GM21367 (cell line): ENCODE measurements around the gene FBXW7.

Source experiments
- ATAC-seq: cut with Tn5 transposase; IDR thresholded peaks from one replicate; pipeline ENCODE4 v1.9.1; 2021; ENCODE audit not compliant: unreplicated experiment

The FBXW7 gene

DNA sequence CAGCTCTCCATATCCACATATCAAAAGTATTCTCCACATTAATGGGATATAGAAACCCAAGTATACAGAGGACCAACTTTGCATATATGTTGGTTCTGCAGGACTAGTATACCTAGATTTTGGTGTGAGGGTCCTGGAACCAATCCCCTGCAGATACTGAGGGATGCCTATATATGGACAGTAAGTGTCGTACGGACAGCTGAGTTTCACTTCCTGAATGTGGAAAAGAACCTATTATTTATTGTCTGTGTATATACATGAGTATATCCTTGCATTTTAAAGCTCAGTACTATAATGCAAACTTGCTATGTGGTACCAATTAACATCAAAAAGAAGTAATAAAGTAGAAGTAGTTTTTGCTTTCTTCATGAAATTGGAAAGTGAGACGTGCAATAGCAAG lies 101.9 kb downstream of the FBXW7 start:
- no peak for ATAC-seq

DNA sequence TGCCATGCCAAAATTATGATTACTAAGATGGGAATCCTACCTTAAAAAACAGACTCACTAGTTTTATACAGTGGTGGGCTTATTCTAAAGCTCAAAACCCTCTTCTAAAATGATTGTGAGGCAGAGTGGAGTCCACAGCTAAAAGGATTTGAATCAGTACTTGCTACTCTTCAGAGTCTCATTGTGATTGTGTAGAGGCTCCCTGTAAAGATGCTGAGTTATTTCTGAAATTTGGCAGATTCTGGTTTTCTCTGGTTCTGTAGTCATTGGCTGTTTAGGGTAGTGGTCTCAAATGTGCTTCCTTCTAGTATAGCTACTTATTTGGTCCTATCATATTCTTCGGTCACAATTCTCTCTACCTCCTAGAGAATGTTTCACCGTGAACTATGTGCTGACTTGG lies 104.1 kb downstream of the FBXW7 start:
- no peak for ATAC-seq

GRCh38 chr4:152431291-152431690 lies 104.6 kb downstream of the FBXW7 start:
- ATAC-seq: no peak

DNA sequence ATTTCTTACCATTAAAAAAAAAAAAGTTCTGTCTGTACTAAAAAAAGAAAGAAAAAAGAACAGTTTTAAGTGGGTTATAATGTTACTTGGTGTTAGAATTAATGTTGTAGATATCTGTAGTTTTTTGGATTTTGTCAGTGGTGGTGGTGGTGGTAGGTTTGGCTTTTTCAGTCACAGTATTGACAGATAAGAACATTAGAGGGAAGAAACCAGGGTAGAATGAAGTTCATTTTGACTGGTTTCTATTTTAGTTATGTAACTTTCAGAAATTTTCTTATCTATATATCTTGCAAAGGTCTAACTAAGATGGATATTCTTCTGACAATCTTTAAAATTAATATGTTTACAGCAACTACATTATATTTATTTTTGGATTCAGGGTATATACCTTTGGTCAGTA lies 105.4 kb downstream of the FBXW7 start:
- ATAC-seq: no peak

DNA sequence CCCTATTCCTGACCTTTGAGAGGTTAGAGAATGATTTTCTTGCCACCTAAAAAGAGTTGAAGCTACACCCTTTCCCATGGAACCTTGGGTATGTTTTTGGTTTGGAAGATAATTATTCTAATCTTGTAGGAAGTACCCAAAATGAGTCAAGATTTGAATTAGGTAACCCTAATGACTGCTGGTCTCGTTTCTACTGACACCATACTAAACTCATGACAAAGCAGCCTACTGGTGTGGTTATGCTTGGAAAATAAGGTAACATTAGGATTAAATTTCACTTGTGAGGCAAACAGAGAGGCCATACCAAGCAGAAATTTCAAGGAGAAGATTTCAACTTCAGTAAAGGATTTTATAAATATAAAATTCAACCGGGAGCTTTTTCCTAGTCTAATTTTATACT lies 107.9 kb downstream of the FBXW7 start:
- no peak for ATAC-seq

GRCh38 chr4:152424977-152425376 lies 110.9 kb downstream of the FBXW7 start:
- ATAC-seq: no peak

- ATAC-seq: no peak
Measured at GRCh38 chr4:152424396-152424795, 111.5 kb downstream of the FBXW7 start.

DNA sequence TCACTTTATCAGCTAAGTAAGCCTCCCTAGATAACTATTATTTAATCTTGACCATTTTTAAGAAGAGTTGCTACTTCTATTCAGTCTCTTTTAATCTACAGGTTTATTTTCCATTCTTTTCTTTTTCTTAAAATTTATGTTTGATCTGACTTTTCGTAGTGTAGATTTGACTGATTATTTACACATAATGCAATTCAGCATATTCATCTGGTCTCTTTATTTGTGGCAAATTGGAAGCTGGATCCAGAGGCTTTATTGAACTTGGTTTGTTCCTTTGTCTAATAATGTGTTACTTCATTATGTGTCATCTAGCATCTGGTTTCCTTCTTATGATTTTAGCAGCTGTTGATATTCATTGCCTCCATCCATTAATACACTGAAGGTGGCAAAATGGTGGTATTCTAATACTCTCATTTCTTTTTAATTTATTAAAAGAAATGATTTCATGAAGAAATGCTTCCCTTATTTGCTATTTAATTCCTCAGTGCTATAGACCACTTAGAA lies 113.0 kb downstream of the FBXW7 start:
- no peak for ATAC-seq

- no peak for ATAC-seq
Measured at GRCh38 chr4:152421576-152421975, 114.3 kb downstream of the FBXW7 start.

DNA sequence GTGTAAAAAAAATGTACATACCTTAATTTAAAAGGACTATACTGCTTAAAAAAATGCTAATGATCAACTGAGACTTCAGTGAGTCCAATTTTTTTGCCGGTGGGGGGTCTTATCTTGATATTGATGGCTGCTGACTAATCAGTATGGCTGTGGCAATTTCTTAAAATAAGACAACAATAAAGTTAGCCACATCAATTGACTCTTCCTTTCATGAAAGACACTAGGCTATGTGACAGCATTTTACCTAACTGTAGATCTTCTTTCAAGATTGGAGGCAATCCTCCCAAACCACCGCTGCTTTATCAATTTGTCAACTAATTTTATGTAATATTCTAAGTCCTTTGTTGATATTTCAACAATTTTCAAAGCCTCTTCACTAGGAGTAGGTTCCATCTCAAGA lies 116.1 kb downstream of the FBXW7 start:
- no peak for ATAC-seq

DNA sequence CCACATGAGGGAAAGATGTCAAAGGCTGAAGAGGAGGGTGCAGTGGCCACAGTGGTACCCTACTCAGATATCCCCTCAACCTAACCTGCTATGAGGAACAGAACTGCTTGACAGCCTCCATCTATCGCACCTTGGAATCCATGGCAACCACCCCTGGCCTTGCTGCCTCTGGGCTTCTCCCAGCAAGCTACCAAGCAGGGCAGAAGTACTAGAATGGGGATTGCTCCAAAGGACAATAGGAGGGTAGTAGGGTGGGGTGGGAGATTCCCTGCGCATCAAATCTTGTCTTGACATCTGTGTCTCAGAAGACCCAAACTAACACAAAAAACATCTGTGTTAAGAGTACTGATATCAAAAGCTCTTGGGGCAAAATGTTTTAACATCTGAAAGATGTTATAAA lies 118.2 kb downstream of the FBXW7 start:
- no peak for ATAC-seq

DNA sequence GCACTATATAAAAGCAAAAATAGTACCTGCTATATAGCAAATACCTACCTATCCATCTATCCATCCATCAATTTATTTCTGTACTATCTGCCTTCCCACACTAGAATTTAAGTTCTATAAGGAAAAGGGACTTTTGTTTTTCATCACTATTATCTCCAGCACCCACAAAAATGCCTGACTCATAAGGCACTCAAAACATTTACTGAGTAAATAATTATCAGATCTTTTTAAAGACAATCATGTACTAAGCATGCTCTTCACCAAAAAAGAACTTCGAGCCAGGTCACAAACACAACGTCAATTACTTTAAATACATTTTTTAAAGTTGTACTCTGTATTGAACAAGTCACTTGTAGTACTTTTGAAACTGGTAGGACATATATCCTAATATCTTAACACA lies 119.9 kb downstream of the FBXW7 start:
- no peak for ATAC-seq

DNA sequence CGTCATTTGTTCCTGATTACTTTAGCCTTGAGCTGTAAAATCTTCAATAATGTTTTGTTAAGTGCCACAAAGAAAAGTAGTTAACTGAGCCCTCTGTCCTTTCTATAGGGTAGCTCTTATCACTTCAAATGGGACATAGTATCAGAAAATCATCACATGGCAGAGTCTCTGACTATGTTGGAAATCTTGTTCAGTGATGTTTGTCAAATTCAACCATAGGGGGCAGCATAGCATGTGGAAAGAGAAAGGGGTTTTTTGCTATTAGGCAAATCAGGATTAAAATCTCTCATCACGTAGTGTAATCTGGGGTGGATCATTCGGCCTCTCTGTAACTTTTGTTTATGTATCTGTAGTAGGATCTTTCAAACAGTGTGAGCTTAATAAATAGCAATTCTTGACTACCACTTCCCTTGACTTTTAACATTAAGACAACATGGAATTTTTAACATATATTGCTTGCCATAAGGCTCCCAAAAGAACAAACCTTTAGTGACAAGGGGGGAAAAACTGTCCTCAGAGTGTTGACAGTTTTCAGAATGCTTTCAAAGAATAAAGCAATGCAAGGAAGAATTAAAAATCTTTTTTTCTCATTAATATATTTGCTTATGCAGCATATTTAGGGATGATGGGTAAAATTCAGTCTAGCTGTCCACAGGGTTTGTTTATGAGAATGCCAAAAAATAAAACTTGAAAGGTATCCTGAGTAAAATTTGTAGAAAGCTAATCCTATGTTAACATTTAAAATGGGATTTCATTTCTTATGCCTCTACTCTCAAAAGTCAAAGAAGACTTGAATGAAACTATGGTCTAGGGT lies 127.2 kb downstream of the FBXW7 start:
- no peak for ATAC-seq

- no peak for ATAC-seq
Measured at GRCh38 chr4:152401424-152401823, 134.5 kb downstream of the FBXW7 start.

DNA sequence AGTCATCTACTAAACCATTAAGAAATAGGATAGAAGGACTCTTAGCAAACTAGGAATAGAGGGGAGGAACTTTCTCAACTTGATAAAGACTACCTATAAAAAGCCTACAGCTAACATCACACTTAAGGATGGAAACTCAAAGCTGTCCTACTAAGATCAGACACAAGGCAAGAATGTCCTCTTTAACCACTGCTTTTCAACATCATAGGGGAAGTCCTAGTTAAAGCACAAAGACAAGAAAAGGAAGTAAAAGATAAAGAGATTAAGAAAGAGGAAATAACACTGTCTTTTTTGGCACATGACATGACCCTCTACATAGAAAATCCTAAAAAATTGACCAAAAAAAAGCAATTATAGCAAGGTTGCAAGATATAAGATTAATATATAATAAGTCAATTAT lies 136.6 kb downstream of the FBXW7 start:
- no peak for ATAC-seq

- no peak for ATAC-seq
Measured at GRCh38 chr4:152398060-152398459, 137.8 kb downstream of the FBXW7 start.

DNA sequence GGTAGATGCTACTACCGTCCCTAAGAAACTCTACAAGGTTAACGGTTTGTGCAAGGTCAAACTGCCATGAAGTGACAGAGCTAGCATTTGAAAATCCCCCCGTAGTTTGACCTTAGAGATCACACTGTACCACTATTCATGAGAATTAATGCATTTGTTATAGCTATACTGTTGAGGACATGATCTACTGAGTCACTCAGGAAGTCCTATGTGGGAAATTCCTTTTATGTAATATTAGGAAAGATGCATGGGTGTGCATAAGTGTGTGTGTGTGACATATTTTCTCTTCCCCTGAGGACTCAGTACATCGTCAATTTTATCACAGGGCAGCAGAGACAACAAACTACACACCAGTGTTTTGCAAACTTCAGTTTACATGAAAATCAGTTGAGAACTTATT lies 141.1 kb downstream of the FBXW7 start:
- ATAC-seq: no peak

GRCh38 chr4:152392079-152392478 lies 143.8 kb downstream of the FBXW7 start:
- ATAC-seq: no peak

- ATAC-seq: no peak
Measured at GRCh38 chr4:152390216-152390615, 145.7 kb downstream of the FBXW7 start.

DNA sequence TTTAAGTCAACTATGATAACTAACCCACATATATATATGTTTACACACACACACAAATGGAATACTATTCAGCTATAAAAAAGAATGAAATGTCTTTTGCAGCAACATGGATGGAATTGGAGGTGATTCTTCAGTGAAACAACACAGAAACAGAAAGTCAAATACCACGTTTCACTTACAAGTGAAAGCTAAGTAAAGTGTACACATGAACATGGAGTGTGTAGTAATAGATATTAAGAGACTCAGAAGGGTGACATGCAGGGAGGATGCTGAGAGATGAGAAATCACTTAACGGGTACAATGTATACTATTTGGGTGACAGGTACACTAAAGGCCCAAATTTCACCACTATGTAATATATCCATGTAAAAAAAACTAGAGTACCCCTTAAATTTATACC lies 146.5 kb downstream of the FBXW7 start:
- no peak for ATAC-seq

- ATAC-seq: no peak
Measured at GRCh38 chr4:152385551-152385950, 150.3 kb downstream of the FBXW7 start.

DNA sequence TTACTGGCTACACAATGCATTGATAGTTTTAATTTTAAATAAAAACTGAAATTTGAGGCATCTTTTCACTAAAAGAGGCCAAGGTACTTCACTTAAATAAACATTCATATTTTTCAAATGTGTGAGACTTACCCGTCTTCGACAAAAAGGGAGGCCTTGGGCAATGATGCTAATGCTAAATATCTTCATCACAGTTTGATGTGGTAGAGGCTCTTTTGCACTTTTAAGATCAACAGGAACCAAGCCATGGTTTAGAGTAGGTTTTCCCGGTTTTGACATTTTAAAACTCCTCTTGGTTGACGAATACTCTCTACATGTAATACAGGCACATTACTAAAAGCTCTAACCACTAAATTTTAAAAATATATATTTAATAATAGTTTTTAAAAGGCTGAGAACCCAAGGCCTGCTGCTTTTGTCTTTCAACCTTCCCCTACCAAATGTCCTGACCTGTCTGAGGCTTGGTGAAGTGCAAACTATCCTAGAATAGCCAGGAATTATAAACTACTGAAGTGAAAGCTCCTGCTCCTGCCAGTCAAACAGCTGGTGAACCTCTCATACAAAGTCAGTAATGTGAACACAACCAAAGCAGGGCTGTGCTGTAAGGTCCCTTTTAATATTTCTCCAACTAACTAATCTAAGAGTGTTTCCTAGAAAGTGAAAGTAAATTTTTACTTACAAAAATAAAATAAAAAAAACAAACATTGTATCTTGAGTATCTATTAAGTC lies 153.7 kb downstream of the FBXW7 start:
- ATAC-seq: no peak
